Activated gamma-delta T cell (primary cell): ENCODE data around the gene NHSL1.

Source experiments
- DNase-seq: peaks from one replicate; lab custom pipeline; 2025; lab: John Stamatoyannopoulos, UW

Gene NHSL1

DNA sequence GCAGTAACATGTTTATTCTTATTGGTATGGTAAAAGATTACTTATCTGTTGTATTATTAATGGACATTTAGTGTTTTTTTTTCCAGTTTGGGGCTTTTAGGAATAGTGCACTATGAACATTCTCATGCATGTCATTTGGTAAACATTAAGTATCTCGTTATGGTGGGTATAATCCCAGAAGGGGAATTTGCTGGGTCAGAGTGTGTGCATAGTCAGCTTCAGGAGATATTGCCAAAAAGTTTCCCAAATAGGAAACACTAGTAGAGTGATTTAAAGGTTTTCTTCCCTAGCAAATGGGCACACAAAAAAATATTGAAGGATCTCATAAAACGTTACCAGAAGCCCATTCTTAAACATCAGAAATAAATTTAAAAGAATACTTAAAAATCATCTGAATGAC, 25.2 kb upstream of the NHSL1 start:
- DNase-seq, result no peak

DNA sequence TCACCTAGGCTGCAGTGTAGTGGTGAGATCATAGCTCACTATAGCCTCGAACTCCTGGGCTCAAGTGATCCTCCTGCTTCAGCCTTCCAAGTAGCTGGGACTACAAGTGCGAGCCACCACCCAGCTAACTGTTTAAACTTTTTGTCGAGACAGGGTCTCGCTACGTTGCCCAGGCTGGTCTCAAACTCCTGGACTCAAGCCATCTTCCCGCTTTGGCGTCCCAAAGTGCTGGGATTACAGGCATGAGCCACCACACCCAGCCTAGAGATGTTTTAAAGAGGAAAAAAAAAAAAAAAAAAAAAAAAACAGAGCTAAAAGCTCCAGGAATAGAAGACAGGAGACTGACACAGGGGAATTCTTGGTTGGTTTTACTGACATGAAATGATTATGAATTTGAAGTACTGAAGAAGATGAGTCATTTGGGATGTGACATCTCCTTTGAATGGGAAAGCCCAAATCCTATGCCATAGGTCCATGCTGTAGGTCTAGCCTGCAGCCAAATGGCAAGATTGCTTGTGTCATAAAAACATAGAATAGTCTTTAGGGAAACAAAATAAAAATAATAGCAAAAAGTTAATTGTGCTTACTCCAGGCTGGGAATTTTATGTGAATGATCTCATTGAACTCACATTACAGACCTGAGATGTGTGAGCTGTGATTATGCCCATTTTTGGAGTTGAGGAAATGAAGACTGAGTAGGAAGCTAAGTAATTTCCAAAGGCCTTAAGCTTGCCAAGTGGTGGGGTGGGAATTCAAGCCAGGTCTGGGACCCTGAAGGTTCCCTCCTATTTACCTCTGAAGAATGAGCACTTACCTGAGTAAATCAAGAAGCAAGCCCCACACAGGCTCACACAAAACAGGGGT, 24.3 kb upstream of the NHSL1 start:
- DNase-seq, result no peak

GRCh38 chr6:138522611-138523010, 23.3 kb upstream of the NHSL1 start:
- DNase-seq, result no peak

DNA sequence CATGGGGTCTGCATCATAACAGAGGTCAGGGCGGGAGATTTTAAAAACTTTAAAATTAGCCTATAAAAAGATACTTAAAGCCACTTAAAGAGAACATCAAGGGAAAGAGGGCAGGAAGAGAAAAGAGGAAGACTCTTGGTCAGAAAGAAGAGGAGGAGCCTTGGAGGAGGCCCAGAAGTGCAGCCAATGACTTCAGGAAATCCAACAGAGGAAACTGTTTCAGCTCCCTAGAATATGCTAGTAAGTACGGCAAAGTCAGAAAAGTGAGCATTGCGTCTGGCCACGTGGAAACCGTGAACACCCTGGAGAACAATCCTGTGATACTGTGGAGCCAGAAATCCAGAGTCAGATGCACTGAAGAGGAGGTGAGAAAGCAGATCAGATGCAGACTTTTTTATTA, 22.5 kb upstream of the NHSL1 start:
- DNase-seq, result no peak

DNA sequence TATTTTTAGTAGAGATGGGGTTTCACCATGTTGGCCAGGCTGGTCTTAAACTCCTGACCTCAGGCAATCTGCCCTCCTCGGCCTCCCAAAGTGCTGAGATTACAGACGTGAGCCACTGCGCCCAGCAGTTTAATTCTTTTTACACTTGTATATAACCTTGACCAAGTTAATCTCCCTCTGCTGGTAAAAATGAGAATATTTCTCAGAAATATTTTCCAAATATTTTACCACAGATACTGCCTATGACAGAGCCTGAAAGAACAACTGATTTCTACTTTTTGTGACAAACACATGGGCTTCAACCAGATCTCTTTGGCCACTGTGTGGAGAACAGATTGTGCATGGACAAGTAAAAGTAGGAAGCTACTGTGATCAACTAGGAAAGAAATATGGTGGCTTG, 21.2 kb upstream of the NHSL1 start:
- no peak for DNase-seq

- no peak for DNase-seq
Measured at GRCh38 chr6:138518054-138518453, 18.8 kb upstream of the NHSL1 start.

DNA sequence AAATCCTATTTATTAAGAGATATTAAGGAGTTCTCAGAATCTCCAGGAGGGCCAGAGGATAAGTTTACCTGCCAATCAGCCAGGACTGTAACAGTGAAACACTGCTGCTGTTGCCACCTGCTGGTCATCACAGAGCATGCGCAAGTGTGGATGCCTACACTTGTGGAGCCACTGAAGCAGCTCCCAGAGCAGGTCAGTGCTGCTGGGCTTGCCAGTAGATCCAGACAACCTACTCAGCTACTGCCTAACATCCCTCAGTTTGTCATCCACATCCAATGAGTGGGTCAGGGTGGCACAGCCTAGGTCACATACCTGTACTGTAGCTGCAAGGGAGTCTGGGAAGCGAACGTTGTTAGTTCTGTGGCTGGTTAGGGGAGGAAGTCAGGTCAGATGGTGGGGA, 18.3 kb upstream of the NHSL1 start:
- no peak for DNase-seq

DNA sequence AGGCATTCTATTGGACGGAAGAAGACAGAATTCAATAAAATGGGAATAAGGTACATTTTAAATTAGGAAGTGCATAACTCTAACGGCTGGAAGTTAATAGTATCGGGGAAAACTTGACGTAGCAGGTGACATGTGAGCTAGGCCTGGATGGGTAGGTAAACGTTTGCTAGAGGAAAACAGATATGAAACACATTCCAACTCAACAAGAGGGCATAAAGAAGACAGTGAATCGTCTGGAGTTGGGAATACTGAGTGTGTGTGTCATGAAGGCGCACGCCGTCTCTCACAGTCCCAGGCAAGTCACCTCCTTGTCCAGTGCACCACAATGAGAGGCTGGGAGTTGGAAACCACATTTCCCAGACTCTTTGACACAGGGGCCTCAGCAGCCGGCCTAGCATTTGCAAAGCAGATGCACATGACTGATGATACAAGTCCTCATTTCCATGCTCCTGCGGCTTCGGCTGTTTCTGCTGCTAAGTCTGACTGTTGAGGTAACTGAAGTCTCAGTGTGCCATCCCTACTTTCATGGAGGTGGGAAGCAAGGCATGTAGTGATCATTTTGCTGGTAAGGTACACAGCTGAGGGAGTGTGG, 16.5 kb upstream of the NHSL1 start:
- DNase-seq, result no peak

GRCh38 chr6:138514860-138515540, 15.7 kb upstream of the NHSL1 start:
- DNase-seq, result no peak

DNA sequence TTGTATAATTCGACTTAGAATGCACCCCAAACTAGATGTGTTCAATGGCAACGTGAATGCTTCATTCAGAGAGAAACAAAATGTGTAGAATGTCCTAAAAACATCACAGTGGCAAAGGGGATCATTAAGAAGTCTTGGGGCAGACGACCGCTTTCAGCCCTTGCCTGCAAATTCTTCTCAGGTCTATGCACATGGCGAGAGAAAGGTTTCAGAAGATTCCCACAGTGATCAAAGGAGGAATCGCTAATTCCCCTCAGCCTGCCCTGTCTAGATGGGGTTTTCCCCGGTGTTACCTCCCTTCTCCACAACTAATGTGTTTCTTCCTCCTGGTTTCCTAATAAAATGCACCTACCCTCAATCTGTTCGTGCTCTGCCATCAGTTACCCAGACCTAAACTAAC, 13.3 kb upstream of the NHSL1 start:
- DNase-seq, result no peak

- no peak for DNase-seq
Measured at GRCh38 chr6:138510093-138510492, 10.8 kb upstream of the NHSL1 start.

GRCh38 chr6:138509371-138509770, 10.1 kb upstream of the NHSL1 start:
- DNase-seq, result no peak

GRCh38 chr6:138508676-138508988, 9.3 kb upstream of the NHSL1 start:
- DNase-seq, result no peak

DNA sequence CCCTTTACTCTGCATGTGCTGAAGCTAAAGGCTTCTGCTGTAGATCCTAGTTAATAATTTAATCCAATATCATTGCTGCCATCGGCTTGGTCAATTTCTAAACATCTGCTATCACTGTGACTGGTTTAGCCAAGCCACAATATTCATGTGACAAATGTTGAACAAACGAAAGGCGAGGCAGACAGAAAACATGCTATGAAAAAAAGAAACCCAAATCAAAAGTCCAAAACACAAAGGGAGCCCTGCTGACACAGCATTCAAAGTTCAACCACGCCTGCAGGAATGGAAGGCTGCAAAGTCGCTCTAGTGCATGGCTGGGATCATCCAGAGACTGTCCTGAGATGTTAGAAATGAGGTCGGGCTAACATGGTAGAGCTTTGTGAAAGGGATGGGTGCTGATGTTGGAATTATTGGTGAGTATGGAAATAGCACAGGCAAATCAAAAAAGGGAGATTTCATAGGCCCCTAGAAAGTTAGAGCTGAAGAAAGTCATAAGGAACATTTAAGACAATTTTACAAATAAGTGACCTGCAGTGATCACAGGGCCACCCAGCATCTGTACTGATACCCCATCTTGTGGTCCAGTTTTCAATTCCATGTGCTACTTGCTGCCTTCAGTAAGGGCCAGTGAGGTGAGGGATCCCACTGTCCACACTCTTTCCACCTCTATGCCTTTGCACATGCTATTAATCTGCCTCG, 8.8 kb upstream of the NHSL1 start:
- DNase-seq, result no peak

DNA sequence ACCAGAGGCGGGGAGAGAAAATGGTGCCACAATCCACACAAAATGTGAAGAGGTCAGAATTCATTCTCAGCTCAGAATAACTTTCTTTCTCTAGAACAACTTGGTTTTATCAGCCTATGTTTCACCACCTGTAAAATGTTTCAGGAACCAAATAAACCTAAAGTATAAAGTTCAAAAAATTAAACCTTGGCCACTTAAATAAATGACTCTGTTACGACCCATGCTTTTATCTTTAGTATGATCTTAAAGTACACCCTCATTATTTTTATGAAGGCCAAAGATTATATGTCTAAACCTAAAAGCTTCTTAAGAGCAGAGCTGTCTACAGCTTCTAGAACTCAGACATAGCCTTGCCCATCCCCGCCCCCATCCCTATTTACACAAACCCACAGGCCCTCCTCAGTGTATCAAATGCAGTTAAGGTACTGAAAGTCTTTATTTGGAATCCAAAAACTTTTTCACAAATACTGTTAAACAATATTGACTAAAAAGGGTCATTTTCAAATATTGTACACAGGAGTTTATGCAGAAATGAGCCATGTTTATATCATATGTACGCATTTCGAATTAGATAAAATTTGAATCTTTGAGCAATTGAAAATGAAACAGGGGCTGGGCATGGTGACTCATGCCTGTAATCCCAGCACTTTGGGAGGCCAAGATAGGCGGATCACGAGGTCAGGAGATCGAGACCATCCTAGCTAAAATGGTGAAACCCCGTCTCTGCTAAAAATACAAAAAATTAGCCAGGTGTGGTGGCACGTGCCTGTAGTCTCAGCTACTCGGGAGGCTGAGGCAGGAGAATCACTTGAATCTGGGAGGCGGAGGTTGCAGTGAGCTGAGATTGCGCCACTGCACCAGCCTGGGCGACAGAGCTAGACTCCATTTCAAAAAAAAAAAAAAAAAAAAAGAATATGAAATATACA, 5.7 kb upstream of the NHSL1 start:
- no peak for DNase-seq

- no peak for DNase-seq
Measured at GRCh38 chr6:138503881-138504680, 4.8 kb upstream of the NHSL1 start.

DNA sequence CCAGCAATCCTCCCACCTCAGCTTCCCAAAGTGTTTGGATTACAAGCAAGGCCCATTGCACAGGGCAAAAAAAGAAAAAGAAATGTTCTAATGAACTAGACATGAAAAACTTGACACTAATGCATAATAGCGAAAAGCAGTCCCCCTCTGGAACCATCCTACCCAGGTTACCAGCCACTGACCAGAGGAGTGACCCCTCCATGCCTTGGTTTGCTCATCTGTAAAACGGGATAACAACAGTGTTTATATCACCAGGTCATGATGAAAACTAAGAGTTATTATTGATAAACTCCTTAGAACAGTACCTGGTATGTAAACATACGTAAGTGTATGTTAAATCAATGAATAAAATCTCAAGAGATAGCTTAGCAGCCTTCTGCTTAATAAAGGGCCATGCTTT, 3.3 kb upstream of the NHSL1 start:
- no peak for DNase-seq

DNA sequence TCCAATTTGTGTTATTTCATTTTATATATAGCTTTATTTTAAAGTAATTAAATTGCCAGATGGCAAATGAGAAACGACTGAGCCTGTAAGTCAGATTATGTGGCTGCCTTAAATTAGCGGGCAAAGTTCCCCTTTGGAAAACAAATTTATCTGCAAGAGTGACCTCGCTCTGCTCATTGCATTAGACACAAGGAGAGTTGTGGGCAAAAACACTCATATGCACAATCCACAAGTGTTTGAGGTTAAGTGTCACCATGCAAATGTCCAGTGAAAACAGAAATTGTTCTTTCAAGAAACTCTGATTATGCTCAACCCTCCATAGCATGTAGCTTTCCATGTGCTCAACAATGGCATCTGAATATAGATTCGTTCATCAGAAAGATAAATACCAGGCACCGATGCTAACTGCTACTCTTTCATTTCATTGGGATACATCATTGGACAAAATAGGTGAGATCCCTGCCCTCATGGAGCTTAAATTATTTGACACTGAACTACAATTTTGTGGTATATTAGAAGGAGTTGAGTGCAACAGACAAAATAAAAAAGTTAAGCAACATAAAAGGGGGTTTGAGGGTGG, 1.7 kb upstream of the NHSL1 start:
- DNase-seq, result no peak

GRCh38 chr6:138500045-138500665, 861 bp upstream of the NHSL1 start:
- no peak for DNase-seq
